Central memory CD8-positive, alpha-beta T cell (primary cell): ENCODE data around the gene COX11.

Experiments used
- ATAC-seq: fragments of 150-1000 bp; cut with Tn5 transposase; replicated peaks from 2 replicates; pipeline ENCODE4 v1.10.0; 2022; ENCODE audit warnings: mild to moderate bottlenecking, moderate FRiP score, moderate number of reproducible peaks; ENCODE audit not compliant: poor library complexity, severe bottlenecking; ENCODE audit errors: extremely low read depth
- DNase-seq, 2 donors: peaks; one replicate each; pipeline ENCODE4 v3.0.0; 2021; ENCODE audit warnings: low spot score in 2 of 2
- H3K27ac Mint-ChIP-seq: one replicate; pipeline ENCODE4 v1.8.0; 2022; ENCODE audit warnings: low read depth, mild to moderate bottlenecking, moderate library complexity, mixed read lengths
- H3K27me3 Mint-ChIP-seq: one replicate; pipeline ENCODE4 v1.8.0; 2022; ENCODE audit warnings: mixed read lengths
- H3K36me3 Mint-ChIP-seq: one replicate; pipeline ENCODE4 v1.8.0; 2022; ENCODE audit warnings: mild to moderate bottlenecking, moderate library complexity, mixed read lengths; ENCODE audit not compliant: insufficient read depth
- H3K4me1 Mint-ChIP-seq: one replicate; pipeline ENCODE4 v1.8.0; 2022; ENCODE audit warnings: mixed read lengths
- H3K4me3 Mint-ChIP-seq: one replicate; pipeline ENCODE4 v1.8.0; 2022; ENCODE audit warnings: mild to moderate bottlenecking, moderate library complexity, mixed read lengths
- H3K9me3 Mint-ChIP-seq: one replicate; pipeline ENCODE4 v1.8.0; 2022; ENCODE audit warnings: mixed read lengths

COX11 gene

GRCh38 chr17:54977744-54978143, 9.3 kb upstream of the COX11 start:
- Mint-ChIP-seq H3K9me3 (no peaks in the 10 kb centered on the region), H3K36me3 (no peaks in the 10 kb centered on the region), H3K4me3 (no peak overlapping the region), H3K27ac (no peak overlapping the region), H3K27me3 (no peaks in the 10 kb centered on the region), H3K4me1 (peaks cover 3% of the 10 kb centered on the region)
- DNase-seq (no peak), ATAC-seq (no peak)

- no peaks in the 10 kb centered on the region for H3K36me3 Mint-ChIP-seq
- no peak overlapping the region for H3K4me3 Mint-ChIP-seq
- H3K9me3 Mint-ChIP-seq, result no peaks in the 10 kb centered on the region
- no peak for ATAC-seq
- DNase-seq, result no peak
- no peak overlapping the region for H3K27ac Mint-ChIP-seq
- peaks cover 6% of the 10 kb centered on the region for H3K4me1 Mint-ChIP-seq
- no peaks in the 10 kb centered on the region for H3K27me3 Mint-ChIP-seq
Measured at GRCh38 chr17:54976316-54976715, 7.9 kb upstream of the COX11 start.

GRCh38 chr17:54974759-54975158, 6.3 kb upstream of the COX11 start:
- H3K27ac Mint-ChIP-seq, result no peak overlapping the region
- no peak overlapping the region for H3K4me3 Mint-ChIP-seq
- DNase-seq, result no peak
- peaks cover 6% of the 10 kb centered on the region for H3K4me1 Mint-ChIP-seq
- H3K27me3 Mint-ChIP-seq, result no peaks in the 10 kb centered on the region
- no peaks in the 10 kb centered on the region for H3K9me3 Mint-ChIP-seq
- no peak for ATAC-seq
- H3K36me3 Mint-ChIP-seq, result no peaks in the 10 kb centered on the region

- DNase-seq (no peak), ATAC-seq (no peak)
- Mint-ChIP-seq H3K9me3 (no peaks in the 10 kb centered on the region), H3K4me3 (no peak overlapping the region), H3K27me3 (no peaks in the 10 kb centered on the region), H3K36me3 (peaks cover 5% of the 10 kb centered on the region), H3K27ac (no peak overlapping the region), H3K4me1 (peaks cover 8% of the 10 kb centered on the region)
Measured at GRCh38 chr17:54972406-54973138, 4.1 kb upstream of the COX11 start.

- no peak for DNase-seq
- Mint-ChIP-seq H3K9me3 (no peaks in the 10 kb centered on the region), H3K4me1 (peaks cover 15% of the 10 kb centered on the region), H3K36me3 (peaks cover 6% of the 10 kb centered on the region), H3K27me3 (no peaks in the 10 kb centered on the region), H3K4me3 (no peak overlapping the region), H3K27ac (no peak overlapping the region)
- no peak for ATAC-seq
Measured at GRCh38 chr17:54971901-54972300, 3.4 kb upstream of the COX11 start.

GRCh38 chr17:54971147-54971546, 2.7 kb upstream of the COX11 start:
- no peak for ATAC-seq
- peaks cover 7% of the 10 kb centered on the region for H3K36me3 Mint-ChIP-seq
- no peak overlapping the region for H3K27ac Mint-ChIP-seq
- no peak overlapping the region for H3K4me3 Mint-ChIP-seq
- H3K9me3 Mint-ChIP-seq, result no peaks in the 10 kb centered on the region
- no peaks in the 10 kb centered on the region for H3K27me3 Mint-ChIP-seq
- DNase-seq, result no peak
- peaks cover 22% of the 10 kb centered on the region for H3K4me1 Mint-ChIP-seq

GRCh38 chr17:54969658-54970572, 1.5 kb upstream of the COX11 start:
- Mint-ChIP-seq H3K4me3 (no peak overlapping the region), H3K27ac (no peak overlapping the region), H3K9me3 (no peaks in the 10 kb centered on the region), H3K4me1 (peaks cover 25% of the 10 kb centered on the region), H3K36me3 (peaks cover 10% of the 10 kb centered on the region), H3K27me3 (no peaks in the 10 kb centered on the region)
- no peak for DNase-seq
- ATAC-seq, result no peak

- H3K4me1 Mint-ChIP-seq, result peaks cover 25% of the 10 kb centered on the region
- no peak overlapping the region for H3K4me3 Mint-ChIP-seq
- no peaks in the 10 kb centered on the region for H3K27me3 Mint-ChIP-seq
- H3K27ac Mint-ChIP-seq, result no peak overlapping the region
- DNase-seq (no peak), ATAC-seq (peak; percentile 16)
- H3K36me3 Mint-ChIP-seq, result peaks cover 13% of the 10 kb centered on the region
- H3K9me3 Mint-ChIP-seq, result no peaks in the 10 kb centered on the region
Measured at GRCh38 chr17:54968988-54969332, 506 bp upstream of the COX11 start.

- ATAC-seq (peak; percentile 37), DNase-seq (no peak)
- peaks cover 22% of the 10 kb centered on the region for H3K4me1 Mint-ChIP-seq
- H3K9me3 Mint-ChIP-seq, result no peaks in the 10 kb centered on the region
- no peaks in the 10 kb centered on the region for H3K27me3 Mint-ChIP-seq
- H3K4me3 Mint-ChIP-seq, result no peak overlapping the region
- H3K27ac Mint-ChIP-seq, result no peak overlapping the region
- H3K36me3 Mint-ChIP-seq, result peaks cover 18% of the 10 kb centered on the region
Measured at GRCh38 chr17:54967621-54968261, 713 bp downstream of the COX11 start.

- ATAC-seq, result no peak
- H3K4me1 Mint-ChIP-seq, result no peaks in the 10 kb centered on the region
- H3K27me3 Mint-ChIP-seq, result no peaks in the 10 kb centered on the region
- H3K9me3 Mint-ChIP-seq, result no peaks in the 10 kb centered on the region
- no peak for DNase-seq
- H3K4me3 Mint-ChIP-seq, result no peak overlapping the region
- H3K27ac Mint-ChIP-seq, result peak overlapping the region; percentile 29
- peaks cover 24% of the 10 kb centered on the region for H3K36me3 Mint-ChIP-seq
Measured at GRCh38 chr17:54956791-54957190, 11.7 kb downstream of the COX11 start.

- Mint-ChIP-seq H3K9me3 (no peaks in the 10 kb centered on the region), H3K27ac (no peak overlapping the region), H3K4me1 (no peaks in the 10 kb centered on the region), H3K27me3 (peaks cover 25% of the 10 kb centered on the region), H3K4me3 (no peak overlapping the region), H3K36me3 (no peaks in the 10 kb centered on the region)
- no peak for ATAC-seq
- DNase-seq, result no peak
Measured at GRCh38 chr17:54951286-54951685, 17.2 kb downstream of the COX11 start.

GRCh38 chr17:54950116-54950515, 18.3 kb downstream of the COX11 start:
- no peaks in the 10 kb centered on the region for H3K9me3 Mint-ChIP-seq
- DNase-seq (no peak), ATAC-seq (no peak)
- H3K27ac Mint-ChIP-seq, result no peak overlapping the region
- peaks cover 34% of the 10 kb centered on the region for H3K27me3 Mint-ChIP-seq
- H3K4me1 Mint-ChIP-seq, result no peaks in the 10 kb centered on the region
- no peak overlapping the region for H3K4me3 Mint-ChIP-seq
- H3K36me3 Mint-ChIP-seq, result no peaks in the 10 kb centered on the region
